HG03565 (cell line): ENCODE data around the gene GABRB3.

ENCODE experiments used
- ATAC-seq: cut with Tn5 transposase; IDR thresholded peaks from one replicate; pipeline ENCODE4 v1.9.1; 2021; ENCODE audit warnings: mild to moderate bottlenecking, moderate library complexity; ENCODE audit not compliant: unreplicated experiment

The GABRB3 gene

DNA sequence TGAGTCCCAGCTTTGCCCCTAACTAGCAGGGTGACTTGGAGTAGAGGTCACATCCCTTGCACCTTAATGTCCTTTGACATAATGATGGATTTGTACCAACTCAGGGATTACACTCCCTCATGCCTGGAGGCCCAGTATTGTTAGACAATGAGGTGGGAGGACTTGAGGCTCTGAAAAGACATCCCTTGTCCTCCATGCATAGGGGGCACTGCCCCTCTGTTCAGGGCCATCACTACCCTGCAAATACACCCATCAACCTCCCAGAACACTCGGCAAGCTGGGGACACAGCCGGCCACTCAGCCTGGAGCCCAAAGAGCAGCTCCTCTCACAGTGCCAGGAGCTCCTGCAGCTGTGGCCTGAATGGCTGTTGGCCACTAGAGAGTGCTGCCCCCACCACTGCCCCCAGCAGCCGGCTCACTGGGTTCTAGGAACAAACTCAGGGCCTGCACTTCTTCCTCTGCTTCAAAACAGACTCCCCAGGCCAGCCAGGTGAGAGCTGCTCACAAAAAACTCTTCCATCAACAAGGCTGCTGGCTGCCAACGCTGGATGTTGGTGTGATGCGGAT lies 90.2 kb downstream of the GABRB3 start:
- ATAC-seq = no peak

DNA sequence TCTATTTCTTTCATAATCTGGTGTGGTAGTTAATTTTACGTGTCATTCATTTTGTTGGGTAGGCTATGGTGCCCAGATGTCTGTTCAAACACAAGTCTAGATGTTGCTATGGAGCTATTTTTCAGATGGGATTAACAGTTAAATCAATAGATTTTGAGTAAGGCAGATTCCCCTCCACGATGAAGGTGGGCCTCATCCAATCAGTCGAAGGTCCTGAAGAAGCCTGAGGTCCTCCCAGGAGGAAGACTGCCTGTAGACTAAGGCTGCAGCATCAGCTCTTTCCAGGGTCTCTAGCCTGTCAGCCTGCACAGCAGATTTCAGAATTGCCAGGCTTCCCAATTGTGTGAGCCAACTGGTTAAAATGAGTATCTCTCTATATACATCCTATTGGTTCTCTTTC lies 92.9 kb downstream of the GABRB3 start:
- ATAC-seq = no peak

DNA sequence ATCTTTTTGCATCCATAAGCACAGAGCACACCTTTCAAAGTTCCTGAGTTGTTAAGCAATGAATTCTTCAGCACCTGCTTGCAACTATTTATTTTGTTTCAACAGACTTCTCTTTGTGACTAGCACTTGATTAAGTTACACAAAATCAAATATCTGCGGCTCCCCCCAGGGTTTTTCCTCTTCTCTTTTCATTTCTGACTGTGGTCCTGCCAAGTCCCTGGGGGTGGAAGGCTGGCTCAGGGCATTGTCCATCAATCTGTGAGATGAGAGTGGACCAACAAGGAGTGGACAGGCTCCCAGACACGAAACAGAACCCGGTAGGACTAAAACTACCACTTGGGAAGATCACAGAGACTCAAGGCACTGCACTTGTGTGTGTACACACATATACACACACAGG lies 96.8 kb downstream of the GABRB3 start:
- ATAC-seq = no peak

DNA sequence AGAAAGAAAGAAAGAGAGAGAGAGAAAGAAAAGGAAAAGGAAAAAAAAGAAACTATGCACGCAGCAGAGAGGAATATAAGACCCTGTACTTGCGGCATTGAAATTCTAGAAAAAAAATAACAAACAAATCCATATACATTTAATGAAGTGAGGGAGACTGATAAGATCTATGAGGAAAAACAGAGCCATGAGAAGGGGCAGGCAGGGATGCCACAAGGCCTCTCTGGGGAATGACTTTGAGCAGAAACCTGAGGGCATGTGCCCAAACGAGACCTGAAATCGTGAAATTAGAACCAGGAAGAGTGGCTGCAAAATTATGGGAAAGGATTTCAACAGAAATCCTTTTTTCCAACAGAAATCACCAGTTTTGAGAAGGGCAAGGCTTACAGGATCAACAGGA lies 98.4 kb downstream of the GABRB3 start:
- ATAC-seq = no peak

DNA sequence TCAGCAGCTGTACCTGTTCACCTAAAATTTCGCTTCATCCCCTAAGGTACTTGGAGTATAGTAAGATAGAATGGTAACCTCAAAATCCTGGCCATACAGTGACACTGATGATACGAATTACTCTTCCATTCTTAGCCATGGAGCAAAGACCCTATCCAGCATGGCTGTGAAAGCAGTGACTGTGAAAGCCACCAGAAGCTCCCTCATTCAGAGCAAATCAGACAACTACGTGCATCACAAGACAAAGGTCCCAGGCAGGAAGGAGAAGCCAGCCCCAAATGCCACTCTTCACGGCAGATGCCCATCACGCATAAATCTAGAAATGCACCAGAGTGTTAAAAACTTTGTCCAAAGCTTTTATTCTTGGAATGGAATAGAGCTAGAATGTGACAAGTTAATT lies 99.4 kb downstream of the GABRB3 start:
- ATAC-seq = no peak

DNA sequence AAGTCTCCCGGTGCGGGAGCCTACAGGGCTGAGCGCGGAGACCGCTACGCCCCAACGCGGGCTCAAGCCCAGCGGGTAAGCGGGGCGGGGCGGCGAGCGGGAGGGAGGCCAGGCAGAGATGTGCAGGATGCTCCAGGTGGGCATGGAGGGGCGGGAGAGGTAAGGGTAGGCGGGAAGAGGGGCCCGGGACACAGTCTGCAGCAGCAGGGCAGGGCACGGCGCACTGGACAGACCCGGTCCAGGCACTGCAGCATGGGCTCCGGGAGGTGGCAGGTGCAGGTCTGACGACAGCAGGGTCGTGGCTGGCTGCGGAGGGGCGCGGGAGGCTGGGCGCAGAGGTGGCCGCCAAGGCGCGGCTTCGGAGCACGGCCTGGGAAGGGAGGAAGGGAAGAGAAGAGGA lies 102.8 kb downstream of the GABRB3 start:
- no peak for ATAC-seq

DNA sequence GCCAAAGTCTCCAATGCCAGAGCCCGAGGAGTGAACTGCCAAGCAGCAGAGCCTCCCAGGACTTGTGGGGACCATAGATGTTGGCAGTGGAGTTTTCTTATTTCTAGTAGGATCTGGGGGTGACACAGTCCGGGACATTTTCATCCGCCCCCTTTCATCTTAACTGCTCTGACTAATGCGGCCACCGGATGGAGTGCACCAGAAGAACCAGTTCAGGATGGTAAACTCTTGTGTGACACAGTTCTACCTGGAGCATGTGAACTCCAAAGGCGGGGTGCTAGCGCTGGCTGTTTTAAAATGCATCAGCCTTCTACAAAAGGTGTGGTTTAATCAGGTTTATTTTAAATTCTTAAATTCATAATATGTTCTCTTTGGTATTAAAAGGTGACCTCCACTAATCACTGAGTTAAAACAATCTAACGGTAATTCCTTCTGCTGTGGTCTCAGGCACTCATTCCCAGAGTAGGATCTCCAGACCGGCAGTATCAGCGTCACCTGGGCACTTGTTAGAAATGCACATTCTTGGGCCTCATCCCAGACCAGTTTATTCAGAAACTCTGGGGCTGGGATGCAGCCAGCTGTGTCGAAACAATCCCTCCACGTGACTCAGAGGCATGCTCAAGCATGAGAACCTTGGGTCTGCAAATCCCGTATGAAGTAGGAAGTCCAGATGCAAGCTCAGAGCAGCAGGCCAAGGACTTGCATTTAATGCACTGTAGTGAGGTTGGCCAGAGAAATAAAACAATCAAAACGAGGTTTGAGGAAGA lies 105.5 kb downstream of the GABRB3 start:
- ATAC-seq = no peak

DNA sequence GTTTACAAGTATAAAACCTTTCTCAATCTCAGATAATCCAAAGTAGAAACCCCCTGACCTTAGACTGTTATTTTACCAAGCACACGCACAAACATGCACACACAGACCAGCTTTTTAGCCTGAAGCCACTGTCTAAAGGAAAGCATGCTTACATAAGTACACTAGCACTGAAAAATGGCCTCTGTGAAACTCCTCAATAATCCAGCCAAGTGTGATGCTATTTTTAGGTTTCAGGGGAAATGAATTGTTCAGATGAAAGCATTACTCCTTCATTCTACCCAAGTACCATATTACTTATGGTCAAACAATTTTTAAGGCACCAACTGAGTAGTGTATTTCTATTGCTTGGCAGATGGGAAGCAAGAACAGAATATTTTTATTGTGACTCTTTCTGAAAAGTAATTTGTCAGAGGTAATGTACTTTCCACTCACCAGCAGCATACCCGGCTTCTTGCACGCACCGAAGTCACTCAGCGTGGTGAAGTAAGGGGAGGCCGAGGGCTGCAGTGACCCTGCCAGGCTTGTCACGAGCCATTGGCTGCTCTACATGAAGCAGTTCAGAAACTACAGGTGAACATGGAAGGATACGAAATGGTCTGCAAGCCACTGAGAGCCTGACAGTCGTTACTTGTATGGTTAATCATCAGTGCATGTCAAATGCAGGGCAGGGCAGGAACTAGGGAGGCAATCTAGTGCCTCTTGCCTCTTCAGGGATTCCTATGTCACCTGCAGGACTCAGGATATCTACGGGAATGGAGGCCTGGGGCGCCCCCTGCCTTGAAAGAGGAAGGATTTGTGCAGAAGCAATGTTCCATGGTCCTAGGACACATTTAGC lies 106.7 kb downstream of the GABRB3 start:
- ATAC-seq = no peak

DNA sequence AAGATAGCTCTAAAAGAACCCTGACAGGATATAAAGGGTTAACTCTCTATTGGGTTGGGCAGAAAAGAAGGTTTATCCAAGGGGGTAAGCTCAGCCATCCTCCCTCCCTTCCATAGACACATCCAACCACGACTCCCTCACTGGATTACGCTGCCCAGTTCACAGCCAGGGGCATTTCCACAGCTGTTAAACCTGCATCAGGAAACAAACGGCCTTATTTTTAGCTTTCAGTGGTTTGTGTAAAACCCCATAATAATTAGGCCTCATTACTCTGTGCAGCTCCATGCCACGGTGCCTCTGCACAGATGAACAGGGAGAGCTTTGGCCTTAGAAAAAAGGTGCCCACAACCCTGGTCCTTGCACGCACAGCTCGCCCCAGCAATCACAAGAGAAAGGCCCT lies 110.6 kb downstream of the GABRB3 start:
- ATAC-seq = no peak

DNA sequence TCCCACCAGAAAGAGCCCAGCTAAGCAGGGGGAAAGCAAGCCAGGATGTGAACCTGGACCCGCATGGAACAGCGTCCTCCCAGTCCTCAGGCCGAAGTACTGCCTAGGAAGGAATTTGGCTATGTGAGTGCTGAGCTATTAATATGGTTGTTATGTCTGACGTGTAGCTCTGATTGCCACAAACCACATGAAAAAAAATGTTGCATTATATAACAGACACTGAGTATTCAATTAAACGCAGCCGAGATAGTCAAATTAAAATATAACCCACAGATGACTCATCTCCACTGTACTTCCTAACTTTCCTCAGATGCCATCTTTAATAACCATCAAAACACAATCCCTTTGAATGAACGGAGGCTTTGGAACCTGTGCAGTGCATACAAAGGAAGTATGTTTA lies 111.1 kb downstream of the GABRB3 start:
- no peak for ATAC-seq

DNA sequence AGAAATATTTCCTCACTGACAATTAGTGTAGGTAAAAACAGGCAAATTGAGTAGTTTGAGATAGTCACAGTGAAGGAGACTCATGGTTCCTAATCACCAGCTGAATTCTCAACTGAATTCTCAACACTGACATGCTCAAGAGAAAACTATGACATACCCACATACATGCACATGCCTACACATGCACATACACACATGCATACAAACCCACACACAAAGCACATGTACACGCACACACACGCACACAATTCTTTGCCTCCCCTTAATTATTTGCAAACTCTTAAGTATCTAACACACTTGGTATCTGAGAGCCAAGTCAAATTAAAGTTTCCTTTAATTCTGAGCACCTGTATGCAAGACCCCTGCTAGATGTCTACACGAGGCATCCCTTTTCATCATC lies 111.8 kb downstream of the GABRB3 start:
- no peak for ATAC-seq

DNA sequence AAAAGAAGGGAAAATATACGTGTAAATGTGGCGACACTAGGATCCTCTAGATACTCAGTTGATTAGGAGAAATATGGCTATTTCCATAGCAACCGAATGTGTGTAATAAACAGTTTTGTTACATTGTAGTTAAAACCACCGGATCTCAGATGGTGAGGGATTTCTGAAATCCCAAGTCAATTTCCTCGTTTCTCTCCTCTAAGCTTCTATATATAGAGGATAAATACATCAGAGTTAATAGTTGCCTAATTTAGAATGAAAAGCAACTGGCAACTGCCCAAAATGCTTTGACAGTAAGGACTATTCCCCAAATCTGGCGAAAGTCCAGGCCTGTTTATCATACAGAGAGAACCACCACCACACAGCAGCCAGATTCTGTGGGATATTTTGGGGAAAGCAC lies 112.6 kb downstream of the GABRB3 start:
- no peak for ATAC-seq

DNA sequence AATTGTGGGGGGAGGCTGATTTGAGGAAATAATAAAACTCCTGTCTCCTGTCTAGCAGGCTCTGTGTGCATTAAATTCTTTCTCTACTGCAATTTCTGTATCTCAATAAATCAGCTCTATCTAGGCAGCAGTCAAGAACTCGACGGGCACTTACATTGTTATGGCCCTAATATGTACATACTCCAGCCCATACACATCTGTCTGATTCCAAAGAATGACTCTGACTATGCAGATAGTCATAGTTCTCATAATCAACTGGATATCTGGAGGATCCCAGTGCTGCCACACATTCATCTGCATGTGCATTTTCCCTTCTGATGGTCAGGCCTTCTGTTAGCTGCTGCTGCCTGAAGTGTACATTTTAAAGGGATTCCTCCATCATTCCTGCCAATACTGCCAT lies 114.6 kb downstream of the GABRB3 start:
- ATAC-seq = no peak

DNA sequence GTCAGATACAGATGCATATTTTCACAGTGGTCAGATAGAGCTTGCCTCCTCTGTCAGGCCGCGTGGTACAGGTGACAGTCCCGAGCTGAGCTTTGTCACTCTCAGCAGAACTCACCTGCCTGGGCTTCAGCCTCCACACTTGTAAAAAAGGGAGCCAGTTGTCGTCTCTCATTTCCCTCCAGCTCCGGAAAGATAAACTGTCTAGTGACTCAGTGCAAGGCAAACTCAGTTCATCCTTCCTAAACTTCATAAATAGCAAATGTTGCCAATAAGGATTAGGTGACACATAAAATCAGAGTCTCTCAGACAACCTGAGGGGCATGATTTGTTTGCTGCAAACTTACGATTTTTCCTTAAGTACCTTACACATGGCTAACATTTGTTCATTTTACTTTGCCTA lies 116.8 kb downstream of the GABRB3 start:
- ATAC-seq = no peak

DNA sequence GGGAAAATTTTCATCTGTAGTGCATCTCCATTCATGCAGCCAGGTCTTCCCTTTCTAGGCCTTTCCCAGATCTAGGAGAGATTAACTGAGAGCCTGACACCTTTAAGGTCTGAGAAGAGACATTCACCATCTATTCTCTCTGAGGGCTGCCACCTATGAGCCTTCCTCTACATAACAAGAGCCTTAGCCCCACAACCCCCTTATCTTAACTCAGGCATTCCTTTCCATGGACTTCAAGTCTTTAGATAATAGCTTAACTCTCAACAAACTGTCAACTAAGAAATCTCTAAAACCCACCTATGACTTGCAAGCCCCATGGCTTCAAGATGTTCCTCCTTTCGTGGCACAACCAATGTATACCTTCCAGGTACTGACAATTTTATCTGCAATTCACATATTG lies 121.0 kb downstream of the GABRB3 start:
- no peak for ATAC-seq

DNA sequence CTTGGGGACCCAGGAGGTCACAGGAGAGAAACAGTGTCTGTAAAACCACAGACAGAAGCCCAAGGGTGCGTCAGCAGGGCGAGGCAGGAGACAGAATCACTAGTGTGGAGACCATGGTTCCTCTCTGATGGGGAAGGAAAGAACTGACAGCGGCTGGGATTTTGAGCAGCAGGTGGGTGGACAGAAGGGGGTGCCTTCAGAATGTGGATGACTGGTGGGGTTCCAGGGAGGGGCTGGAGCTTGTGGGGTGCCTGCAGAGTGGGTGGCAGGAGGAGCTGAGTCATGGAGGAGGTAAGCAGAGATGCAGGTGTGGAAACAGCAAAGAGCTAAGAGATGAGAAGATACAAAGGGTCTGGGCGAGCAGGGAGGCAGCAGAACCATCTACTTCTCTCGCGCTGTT lies 124.2 kb downstream of the GABRB3 start:
- ATAC-seq = no peak

DNA sequence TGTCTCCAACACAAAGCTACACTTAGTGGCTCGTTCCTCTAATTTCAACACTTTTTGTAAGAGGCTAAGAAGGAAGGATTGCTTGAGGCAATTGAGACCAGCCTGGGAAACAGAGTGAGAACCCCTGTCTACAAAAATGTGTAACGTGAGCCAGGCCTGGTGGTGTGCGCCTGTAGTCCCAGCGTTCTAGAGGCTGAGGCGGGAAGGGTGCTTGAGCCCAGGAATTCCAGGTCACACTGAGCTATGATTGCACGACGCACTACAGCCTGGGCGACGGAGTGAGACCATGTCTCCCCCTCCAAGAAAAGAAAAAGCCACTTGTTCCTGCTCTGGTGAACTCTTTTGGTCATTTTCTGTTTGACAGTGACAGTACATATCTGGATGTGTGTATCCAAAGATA lies 127.9 kb downstream of the GABRB3 start:
- ATAC-seq = no peak

DNA sequence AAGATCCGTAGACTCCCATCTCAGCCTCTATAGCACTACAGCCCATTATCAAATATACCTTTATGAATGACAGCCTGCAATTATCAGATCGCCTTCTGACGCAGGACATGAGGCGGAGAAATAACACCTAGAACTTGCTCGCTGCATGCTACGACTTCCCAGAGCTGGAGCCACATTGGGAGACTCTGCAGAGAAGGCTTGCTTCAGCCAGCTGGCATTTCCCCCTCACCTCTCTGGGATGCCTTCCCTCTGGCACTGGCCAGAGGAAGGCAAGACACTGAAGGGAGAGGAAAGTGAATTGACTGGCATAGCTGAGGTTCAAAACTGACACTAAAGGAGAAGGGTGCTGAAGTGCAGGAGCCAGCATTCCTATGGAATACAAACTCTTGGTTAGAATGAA lies 131.7 kb downstream of the GABRB3 start:
- ATAC-seq = no peak

DNA sequence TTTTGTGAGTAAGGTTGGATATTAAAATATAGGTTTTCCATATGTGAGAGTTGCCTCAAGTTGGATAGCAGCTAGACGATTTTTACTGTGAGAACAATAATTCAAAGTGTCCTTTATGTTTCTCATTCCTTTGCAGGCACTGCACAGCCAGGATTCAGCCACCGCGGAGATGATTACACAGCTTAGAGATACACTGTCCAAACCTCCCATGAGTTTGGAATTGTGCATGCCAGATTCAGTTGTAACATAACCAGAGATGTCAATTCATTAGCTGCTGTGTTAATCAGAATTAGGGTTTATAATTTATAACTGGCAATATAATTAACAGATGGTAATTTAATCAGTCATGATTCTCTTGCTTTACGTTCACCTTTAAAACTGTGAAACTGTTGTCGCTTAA lies 132.3 kb downstream of the GABRB3 start:
- ATAC-seq = no peak

DNA sequence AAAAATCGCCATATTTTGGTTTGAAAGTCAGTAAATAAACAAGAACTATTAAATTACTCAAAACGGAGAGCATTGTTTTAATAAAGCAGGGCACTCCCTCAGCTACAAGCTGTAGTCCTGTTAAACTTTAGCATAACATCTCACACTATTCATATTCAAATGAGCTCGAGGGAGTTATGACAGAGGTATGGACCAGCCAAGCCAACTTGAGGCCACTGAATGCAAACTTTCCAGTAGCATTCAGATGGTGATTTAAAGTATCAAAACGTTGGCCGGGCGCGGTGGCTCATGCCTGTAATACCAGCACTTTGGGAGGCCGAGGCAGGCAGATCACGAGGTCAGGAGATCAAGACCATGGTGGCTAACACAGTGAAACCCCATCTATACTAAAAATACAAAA lies 132.9 kb downstream of the GABRB3 start:
- ATAC-seq = no peak

DNA sequence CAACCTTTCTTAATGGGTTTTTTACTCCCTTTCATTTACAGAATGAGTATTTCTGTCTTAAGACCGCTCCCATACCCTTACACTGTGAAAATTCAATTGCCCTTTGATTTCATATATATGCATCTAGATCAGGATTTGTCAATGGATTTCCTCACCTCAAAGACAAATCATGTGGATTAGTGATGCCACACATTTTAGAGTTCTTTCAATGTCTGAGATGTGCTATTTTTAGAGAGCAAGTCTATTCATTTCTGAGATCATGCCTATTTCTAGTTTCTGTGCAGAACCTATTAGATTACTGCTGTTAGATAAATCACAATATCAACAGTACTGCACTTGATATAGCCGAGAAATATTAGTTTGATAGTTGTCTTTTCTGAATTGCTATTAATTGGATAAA lies 137.3 kb downstream of the GABRB3 start:
- ATAC-seq = no peak

DNA sequence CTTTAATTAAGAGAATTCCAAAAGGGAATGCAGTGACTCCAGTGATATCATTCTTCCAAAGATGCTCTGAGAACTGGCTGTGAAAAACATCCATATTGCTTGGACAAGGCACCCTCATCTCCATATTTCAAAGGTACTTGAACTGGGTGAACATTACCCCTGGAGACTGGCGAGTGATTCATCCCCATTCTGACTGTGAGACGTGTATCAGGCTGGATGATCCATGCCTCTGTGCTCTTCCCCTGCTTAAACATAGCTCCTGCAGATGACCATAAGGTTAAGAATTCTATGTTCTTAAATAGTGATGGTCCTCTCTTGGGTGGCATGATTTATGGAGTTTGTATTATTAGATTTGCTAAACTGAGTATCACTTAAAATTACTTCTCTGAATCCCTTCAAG lies 137.8 kb downstream of the GABRB3 start:
- ATAC-seq = no peak
